Activated T-cell treated with anti-CD3 and anti-CD28 coated beads, Interleukin-2, amount 50 U/mL, for 24 hours (primary cell): ENCODE data around the gene TERF2IP.

Experiments
- DNase-seq: peaks from one replicate; pipeline ENCODE4 v3.0.0-alpha.2; 2020
- H3K27ac Mint-ChIP-seq: 2 replicates; pipeline ENCODE4 v1.8.0; 2020; ENCODE audit warnings: mild to moderate bottlenecking, mixed read lengths
- H3K27me3 Mint-ChIP-seq: 2 replicates; pipeline ENCODE4 v1.8.0; 2020; ENCODE audit warnings: mixed read lengths
- H3K36me3 Mint-ChIP-seq: 2 replicates; pipeline ENCODE4 v1.8.0; 2020; ENCODE audit warnings: low read depth, mixed read lengths
- H3K4me1 Mint-ChIP-seq: 2 replicates; pipeline ENCODE4 v1.8.0; 2020; ENCODE audit warnings: low read depth, mixed read lengths
- H3K4me3 Mint-ChIP-seq: 2 replicates; pipeline ENCODE4 v1.8.0; 2020; ENCODE audit warnings: mild to moderate bottlenecking, moderate library complexity, mixed read lengths
- H3K9me3 Mint-ChIP-seq: 2 replicates; pipeline ENCODE4 v1.8.0; 2020; ENCODE audit warnings: mixed read lengths

Gene TERF2IP

GRCh38 chr16:75647492-75648264, at the start of gene TERF2IP, which contains the start of gene KARS1:
Gene TERF2IP (plus strand): TSS chr16:75647773. CDS start chr16:75647883, 110 bp downstream.
Gene KARS1 (minus strand): TSS chr16:75647665. CDS start chr16:75647639, 26 bp downstream.
- Mint-ChIP-seq H3K27ac (peak within 1 kb of the TSS; percentile 99), H3K27me3 (no peaks in the 10 kb centered on the region), H3K4me3 (peak within 1 kb of the TSS; percentile 99), H3K36me3 (peaks cover 83% of the 10 kb centered on the region), H3K9me3 (no peaks in the 10 kb centered on the region), H3K4me1 (peaks cover 57% of the 10 kb centered on the region)
- DNase-seq = peak; percentile 96

GRCh38 chr16:75599452-75600277, 47.9 kb upstream of the TERF2IP start:
- no peaks in the 10 kb centered on the region for H3K27me3 Mint-ChIP-seq
- DNase-seq = peak; percentile 2
- peaks cover 12% of the 10 kb centered on the region for H3K9me3 Mint-ChIP-seq
- H3K4me1 Mint-ChIP-seq = peaks cover 14% of the 10 kb centered on the region
- no peak overlapping the region for H3K27ac Mint-ChIP-seq
- H3K4me3 Mint-ChIP-seq = no peak overlapping the region
- peaks cover 81% of the 10 kb centered on the region for H3K36me3 Mint-ChIP-seq

- DNase-seq = no peak
- peaks cover 12% of the 10 kb centered on the region for H3K9me3 Mint-ChIP-seq
- H3K27ac Mint-ChIP-seq = no peak overlapping the region
- no peaks in the 10 kb centered on the region for H3K27me3 Mint-ChIP-seq
- H3K4me1 Mint-ChIP-seq = peaks cover 12% of the 10 kb centered on the region
- peaks cover 90% of the 10 kb centered on the region for H3K36me3 Mint-ChIP-seq
- no peak overlapping the region for H3K4me3 Mint-ChIP-seq
Measured at GRCh38 chr16:75603241-75603640, 44.3 kb upstream of the TERF2IP start.

- DNase-seq = no peak
- H3K4me1 Mint-ChIP-seq = peaks cover 17% of the 10 kb centered on the region
- no peak overlapping the region for H3K27ac Mint-ChIP-seq
- H3K4me3 Mint-ChIP-seq = no peak overlapping the region
- H3K9me3 Mint-ChIP-seq = peaks cover 12% of the 10 kb centered on the region
- peaks cover 94% of the 10 kb centered on the region for H3K36me3 Mint-ChIP-seq
- no peaks in the 10 kb centered on the region for H3K27me3 Mint-ChIP-seq
Measured at GRCh38 chr16:75606507-75606906, 41.1 kb upstream of the TERF2IP start.

GRCh38 chr16:75614066-75614897, 33.3 kb upstream of the TERF2IP start:
- H3K9me3 Mint-ChIP-seq = no peaks in the 10 kb centered on the region
- H3K36me3 Mint-ChIP-seq = peaks cover 95% of the 10 kb centered on the region
- no peak overlapping the region for H3K4me3 Mint-ChIP-seq
- H3K27me3 Mint-ChIP-seq = no peaks in the 10 kb centered on the region
- no peak overlapping the region for H3K27ac Mint-ChIP-seq
- H3K4me1 Mint-ChIP-seq = peaks cover 40% of the 10 kb centered on the region
- DNase-seq = no peak

GRCh38 chr16:75615619-75616018, 32.0 kb upstream of the TERF2IP start:
- DNase-seq = no peak
- Mint-ChIP-seq H3K36me3 (peaks cover 95% of the 10 kb centered on the region), H3K27ac (peak overlapping the region; percentile 91), H3K27me3 (no peaks in the 10 kb centered on the region), H3K4me1 (peaks cover 45% of the 10 kb centered on the region), H3K9me3 (no peaks in the 10 kb centered on the region), H3K4me3 (no peak overlapping the region)

GRCh38 chr16:75616521-75617010, 31.0 kb upstream of the TERF2IP start:
- H3K4me3 Mint-ChIP-seq = peak overlapping the region; percentile 35
- H3K9me3 Mint-ChIP-seq = no peaks in the 10 kb centered on the region

GRCh38 chr16:75617121-75617520, 30.5 kb upstream of the TERF2IP start:
- Mint-ChIP-seq H3K36me3 (peaks cover 95% of the 10 kb centered on the region), H3K9me3 (no peaks in the 10 kb centered on the region), H3K4me3 (peak overlapping the region; percentile 15)

More at GRCh38 chr16:75616521-75617010, 31.0 kb upstream of the TERF2IP start:
- H3K27ac Mint-ChIP-seq = peak overlapping the region; percentile 91
- H3K27me3 Mint-ChIP-seq = no peaks in the 10 kb centered on the region
- H3K4me1 Mint-ChIP-seq = peaks cover 54% of the 10 kb centered on the region
- peaks cover 95% of the 10 kb centered on the region for H3K36me3 Mint-ChIP-seq
- no peak for DNase-seq

GRCh38 chr16:75618780-75619179, 28.8 kb upstream of the TERF2IP start:
- H3K36me3 Mint-ChIP-seq = peaks cover 92% of the 10 kb centered on the region
- no peak for DNase-seq
- H3K4me3 Mint-ChIP-seq = no peak overlapping the region
- H3K27me3 Mint-ChIP-seq = no peaks in the 10 kb centered on the region
- no peaks in the 10 kb centered on the region for H3K9me3 Mint-ChIP-seq
- no peak overlapping the region for H3K27ac Mint-ChIP-seq
- peaks cover 66% of the 10 kb centered on the region for H3K4me1 Mint-ChIP-seq

More at GRCh38 chr16:75617121-75617520, 30.5 kb upstream of the TERF2IP start:
- H3K27ac Mint-ChIP-seq = peak overlapping the region; percentile 91
- DNase-seq = no peak
- peaks cover 59% of the 10 kb centered on the region for H3K4me1 Mint-ChIP-seq
- H3K27me3 Mint-ChIP-seq = no peaks in the 10 kb centered on the region

GRCh38 chr16:75620326-75621169, 27.0 kb upstream of the TERF2IP start:
- no peaks in the 10 kb centered on the region for H3K27me3 Mint-ChIP-seq
- no peaks in the 10 kb centered on the region for H3K9me3 Mint-ChIP-seq
- peaks cover 92% of the 10 kb centered on the region for H3K36me3 Mint-ChIP-seq
- H3K4me1 Mint-ChIP-seq = peaks cover 62% of the 10 kb centered on the region
- peak overlapping the region; percentile 99 for H3K27ac Mint-ChIP-seq
- peak; percentile 62 for DNase-seq
- peak overlapping the region; percentile 98 for H3K4me3 Mint-ChIP-seq

- Mint-ChIP-seq H3K4me3 (peak overlapping the region; percentile 98), H3K27ac (peak overlapping the region; percentile 99), H3K9me3 (no peaks in the 10 kb centered on the region), H3K36me3 (peaks cover 92% of the 10 kb centered on the region), H3K4me1 (peaks cover 57% of the 10 kb centered on the region), H3K27me3 (no peaks in the 10 kb centered on the region)
- DNase-seq = no peak
Measured at GRCh38 chr16:75621170-75621477, 26.4 kb upstream of the TERF2IP start.

- H3K27ac Mint-ChIP-seq = peak within 1 kb of the TSS; percentile 99
- H3K4me1 Mint-ChIP-seq = peaks cover 50% of the 10 kb centered on the region
- no peaks in the 10 kb centered on the region for H3K27me3 Mint-ChIP-seq
- DNase-seq = peak; percentile 97
- peaks cover 93% of the 10 kb centered on the region for H3K36me3 Mint-ChIP-seq
- H3K4me3 Mint-ChIP-seq = peak within 1 kb of the TSS; percentile 98
- no peaks in the 10 kb centered on the region for H3K9me3 Mint-ChIP-seq
Measured at GRCh38 chr16:75622761-75623605, 24.6 kb upstream of the TERF2IP start, which contains the start of gene ADAT1. Gene ADAT1 (minus strand): TSS chr16:75623281. CDS start chr16:75620799, 2,482 bp downstream.
